Measurements from ENCODE around the gene MTCL1.

The MTCL1 gene

GRCh38 chr18:8868276-8868675 lies 162.9 kb downstream of the MTCL1 start:
- DNase-seq (ENCODE audit: low spot score): no peak

GRCh38 chr18:8868779-8869415 lies 163.5 kb downstream of the MTCL1 start:
- no peak for DNase-seq (ENCODE audit: low spot score)

GRCh38 chr18:8869696-8870095 lies 164.3 kb downstream of the MTCL1 start:
- no peak for DNase-seq (ENCODE audit: low spot score)

GRCh38 chr18:8870528-8870927 lies 165.2 kb downstream of the MTCL1 start:
- DNase-seq (ENCODE audit: low spot score): no peak

- DNase-seq (ENCODE audit: low spot score): no peak
Measured at GRCh38 chr18:8871489-8871888, 166.1 kb downstream of the MTCL1 start.

GRCh38 chr18:8874872-8875271 lies 169.5 kb downstream of the MTCL1 start:
- DNase-seq (ENCODE audit: low spot score): no peak

GRCh38 chr18:8876887-8877286 lies 171.5 kb downstream of the MTCL1 start:
- no peak for DNase-seq (ENCODE audit: low spot score)

- DNase-seq (ENCODE audit: low spot score): no peak
Measured at GRCh38 chr18:8881103-8881502, 175.7 kb downstream of the MTCL1 start.

Measured in NAMALWA (cell line).